H9 (cell line): Measurements from ENCODE around the gene MYL3. TPM values are rescaled to one million over a fixed set of nuclear protein-coding genes. Genes with fewer than 3 reads are reported as not detected.

Source experiments
- DNase-seq: peaks from one replicate; pipeline ENCODE4 v3.0.0-alpha.2; 2017
- H2AFZ ChIP-seq: one replicate; pipeline ENCODE4 v1.6.1; 2013; ENCODE audit warnings: mild to moderate bottlenecking, low read length, control low read depth, moderate library complexity
- H2AK5ac ChIP-seq: 2 replicates; pipeline ENCODE4 v1.6.1; 2013; ENCODE audit warnings: low read length, control low read depth, mixed read lengths; ENCODE audit not compliant: insufficient read length
- H2BK120ac ChIP-seq: one replicate; pipeline ENCODE4 v1.6.1; 2013; ENCODE audit warnings: low read depth, mild to moderate bottlenecking, low read length, control low read depth, inconsistent platforms; ENCODE audit not compliant: poor library complexity, severe bottlenecking
- H2BK12ac ChIP-seq: 2 replicates; pipeline ENCODE4 v1.6.1; 2013; ENCODE audit warnings: low read length, control low read depth, mixed read lengths, low read depth; ENCODE audit not compliant: insufficient read length
- H2BK15ac ChIP-seq: 2 replicates; pipeline ENCODE4 v1.6.1; 2013; ENCODE audit warnings: low read depth, low read length, control low read depth
- H2BK20ac ChIP-seq: one replicate; pipeline ENCODE4 v1.6.1; 2013; ENCODE audit warnings: low read depth, mild to moderate bottlenecking, low read length, control low read depth, inconsistent platforms; ENCODE audit not compliant: poor library complexity, severe bottlenecking
- H2BK5ac ChIP-seq: 2 replicates; pipeline ENCODE4 v1.6.1; 2013; ENCODE audit warnings: low read length, control low read depth, mixed read lengths; ENCODE audit not compliant: insufficient read length
- H3K14ac ChIP-seq: 2 replicates; pipeline ENCODE4 v1.6.1; 2013; ENCODE audit warnings: low read length, control low read depth; ENCODE audit not compliant: insufficient read depth
- H3K18ac ChIP-seq: 2 replicates; pipeline ENCODE4 v1.6.1; 2013; ENCODE audit warnings: low read depth, mild to moderate bottlenecking, mixed read lengths, low read length, control low read depth; ENCODE audit not compliant: insufficient read length
- H3K23ac ChIP-seq: 2 replicates; pipeline ENCODE4 v1.6.1; 2013; ENCODE audit warnings: low read length, control low read depth, mixed read lengths, low read depth; ENCODE audit not compliant: insufficient read length
- H3K23me2 ChIP-seq: 2 replicates; pipeline ENCODE4 v1.6.1; 2013; ENCODE audit warnings: low read depth, mild to moderate bottlenecking, mixed read lengths, low read length, control low read depth; ENCODE audit not compliant: insufficient read length, poor library complexity, severe bottlenecking
- H3K27ac ChIP-seq: 2 replicates; pipeline ENCODE4 v1.5.1; 2013; ENCODE audit warnings: low read length, control low read depth, mixed read lengths, low read depth; ENCODE audit not compliant: insufficient read length
- H3K27me3 ChIP-seq: 2 replicates; pipeline ENCODE4 v1.6.1; 2013; ENCODE audit warnings: low read length, control low read depth, inconsistent platforms; ENCODE audit not compliant: insufficient read depth
- H3K4ac ChIP-seq: 2 replicates; pipeline ENCODE4 v1.6.1; 2013; ENCODE audit warnings: low read depth, mild to moderate bottlenecking, control low read depth, inconsistent platforms, low read length, moderate library complexity
- H3K4me1 ChIP-seq: 2 replicates; pipeline ENCODE4 v1.6.1; 2013; ENCODE audit warnings: low read length, control low read depth, inconsistent platforms; ENCODE audit not compliant: insufficient read depth
- H3K4me2 ChIP-seq: 2 replicates; pipeline ENCODE4 v1.6.1; 2013; ENCODE audit warnings: low read length, control low read depth, mixed read lengths; ENCODE audit not compliant: insufficient read length, insufficient read depth
- H3K56ac ChIP-seq: 2 replicates; pipeline ENCODE4 v1.6.1; 2013; ENCODE audit warnings: low read depth, mild to moderate bottlenecking, mixed read lengths, low read length, control low read depth; ENCODE audit not compliant: insufficient read length
- H3K79me1 ChIP-seq: 2 replicates; pipeline ENCODE4 v1.6.1; 2013; ENCODE audit warnings: low read depth, mild to moderate bottlenecking, moderate library complexity, low read length, control low read depth, inconsistent platforms; ENCODE audit not compliant: insufficient read depth, poor library complexity, severe bottlenecking
- H3K79me2 ChIP-seq: 2 replicates; pipeline ENCODE4 v1.6.1; 2013; ENCODE audit warnings: low read length, control low read depth, inconsistent platforms; ENCODE audit not compliant: insufficient read depth
- H3K9ac ChIP-seq: 2 replicates; pipeline ENCODE4 v1.6.1; 2013; ENCODE audit warnings: low read length, control low read depth, mixed read lengths; ENCODE audit not compliant: insufficient read length; ENCODE audit errors: extremely low read depth
- H3K9me3 ChIP-seq: one replicate; pipeline ENCODE4 v1.6.1; 2013; ENCODE audit warnings: low read depth, low read length, inconsistent platforms; ENCODE audit not compliant: control insufficient read depth
- H3T11ph ChIP-seq: one replicate; pipeline ENCODE4 v1.6.1; 2013; ENCODE audit warnings: mild to moderate bottlenecking, low read length, control low read depth, inconsistent platforms
- H4K20me1 ChIP-seq: one replicate; pipeline ENCODE4 v1.6.1; 2013; ENCODE audit not compliant: control insufficient read depth, insufficient read length, insufficient read depth
- H4K5ac ChIP-seq: 2 replicates; pipeline ENCODE4 v1.6.1; 2013; ENCODE audit warnings: low read depth, mild to moderate bottlenecking, mixed read lengths, low read length, control low read depth; ENCODE audit not compliant: insufficient read length
- H4K8ac ChIP-seq: replicated peaks from 2 replicates; pipeline ENCODE4 v1.6.1; 2013; ENCODE audit warnings: low read length, control low read depth, mixed read lengths, low read depth; ENCODE audit not compliant: insufficient read length
- H4K91ac ChIP-seq: 2 replicates; pipeline ENCODE4 v1.6.1; 2013; ENCODE audit warnings: low read depth, mild to moderate bottlenecking, moderate library complexity, mixed read lengths, low read length, control low read depth; ENCODE audit not compliant: insufficient read length
- H3K27ac Mint-ChIP-seq, 3 experiments: 2 replicates in 2 of 3; 3 replicates in 1 of 3; pipeline ENCODE4 v1.8.0; 2020 to 2021; ENCODE audit warnings: mixed read lengths in 3 of 3, mild to moderate bottlenecking in 1 of 3, moderate library complexity in 1 of 3
- H3K27me3 Mint-ChIP-seq: 2 replicates; pipeline ENCODE4 v1.8.0; 2021; ENCODE audit warnings: low read depth, mild to moderate bottlenecking, moderate library complexity, mixed read lengths
- H3K36me3 Mint-ChIP-seq, 3 experiments: 2 replicates in 2 of 3; 3 replicates in 1 of 3; pipeline ENCODE4 v1.8.0; 2020 to 2021; ENCODE audit warnings: low read depth in 3 of 3, mixed read lengths in 3 of 3; ENCODE audit not compliant: insufficient read depth in 1 of 3
- H3K4me1 Mint-ChIP-seq, 2 experiments: 2 replicates each; pipeline ENCODE4 v1.8.0; 2020; ENCODE audit warnings: mixed read lengths in 2 of 2
- H3K4me3 Mint-ChIP-seq, 2 experiments: 2 replicates in 1 of 2; 3 replicates in 1 of 2; pipeline ENCODE4 v1.8.0; 2020 to 2021; ENCODE audit warnings: mild to moderate bottlenecking in 2 of 2, mixed read lengths in 2 of 2, moderate library complexity in 1 of 2
- H3K9me3 Mint-ChIP-seq, 2 experiments: 2 replicates in 1 of 2; 3 replicates in 1 of 2; pipeline ENCODE4 v1.8.0; 2020; ENCODE audit warnings: mild to moderate bottlenecking in 2 of 2, mixed read lengths in 2 of 2, moderate library complexity in 1 of 2
- WGBS: extraction: QIAGEN DNeasy Blood & Tissue Kit; methylation state at CpG from one replicate; pipeline ENCODE4 v1.1.7; 2013; ENCODE audit warnings: missing lambda C conversion rate, low lambda C conversion rate, mixed read lengths; ENCODE audit not compliant: insufficient read length; ENCODE audit errors: extremely low coverage; 5-methylcytosine and 5-hydroxymethylcytosine counted together
- total RNA-seq: library from RNA; stranded (reverse); gene quantifications from 2 replicates; pipeline ENCODE4 v1.2.1, GENCODE V29; 2021
- TF ChIP-seq, protein P1 (sequence below): fragments of 200-600 bp; sonication (generic); conservative IDR thresholded peaks from 3 replicates; pipeline ENCODE4 v1.8.0; 2021; ENCODE audit warnings: antibody characterized with exemption, mild to moderate bottlenecking

Gene MYL3
- total RNA-seq, 1 experiment from 2014 or later = 0.24 TPM

DNA sequence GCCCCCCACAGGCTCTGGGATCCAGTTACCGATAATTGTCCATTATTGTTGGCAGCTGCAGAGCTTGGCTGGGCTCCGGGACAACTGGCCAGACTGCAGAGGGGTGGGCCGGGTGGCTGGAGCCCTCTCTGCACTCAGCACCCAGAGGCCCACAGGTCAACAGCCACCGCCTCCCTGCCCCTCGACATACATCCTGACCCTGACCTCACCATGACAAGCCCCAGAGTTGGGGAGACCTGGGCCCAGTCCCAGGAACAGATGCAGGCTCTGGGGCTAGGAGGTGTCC lies 36.7 kb upstream of the MYL3 start:
- H3K79me1 ChIP-seq = no peaks in the 10 kb centered on the region
- H3K23ac ChIP-seq = no peak overlapping the region
- H3K4ac ChIP-seq = no peak overlapping the region
- no peak overlapping the region for H3K27ac Mint-ChIP-seq
- H3K56ac ChIP-seq = no peak overlapping the region
- no peak for DNase-seq
- H4K20me1 ChIP-seq = no peaks in the 10 kb centered on the region
- no peaks in the 10 kb centered on the region; the same call in 1 of the 2 replicates for H3K27me3 ChIP-seq
- no peaks in the 10 kb centered on the region for H3K23me2 ChIP-seq
- peaks cover 17% of the 10 kb centered on the region for H3K27me3 Mint-ChIP-seq
- H3K4me3 Mint-ChIP-seq = no peak overlapping the region
- TF ChIP-seq, protein P1, sequence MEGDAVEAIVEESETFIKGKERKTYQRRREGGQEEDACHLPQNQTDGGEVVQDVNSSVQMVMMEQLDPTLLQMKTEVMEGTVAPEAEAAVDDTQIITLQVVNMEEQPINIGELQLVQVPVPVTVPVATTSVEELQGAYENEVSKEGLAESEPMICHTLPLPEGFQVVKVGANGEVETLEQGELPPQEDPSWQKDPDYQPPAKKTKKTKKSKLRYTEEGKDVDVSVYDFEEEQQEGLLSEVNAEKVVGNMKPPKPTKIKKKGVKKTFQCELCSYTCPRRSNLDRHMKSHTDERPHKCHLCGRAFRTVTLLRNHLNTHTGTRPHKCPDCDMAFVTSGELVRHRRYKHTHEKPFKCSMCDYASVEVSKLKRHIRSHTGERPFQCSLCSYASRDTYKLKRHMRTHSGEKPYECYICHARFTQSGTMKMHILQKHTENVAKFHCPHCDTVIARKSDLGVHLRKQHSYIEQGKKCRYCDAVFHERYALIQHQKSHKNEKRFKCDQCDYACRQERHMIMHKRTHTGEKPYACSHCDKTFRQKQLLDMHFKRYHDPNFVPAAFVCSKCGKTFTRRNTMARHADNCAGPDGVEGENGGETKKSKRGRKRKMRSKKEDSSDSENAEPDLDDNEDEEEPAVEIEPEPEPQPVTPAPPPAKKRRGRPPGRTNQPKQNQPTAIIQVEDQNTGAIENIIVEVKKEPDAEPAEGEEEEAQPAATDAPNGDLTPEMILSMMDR = no peak
- no peak overlapping the region for H3K4me2 ChIP-seq
- no peaks in the 10 kb centered on the region for H3K36me3 Mint-ChIP-seq
- H4K5ac ChIP-seq = no peak overlapping the region
- H4K91ac ChIP-seq = no peak overlapping the region
- H3T11ph ChIP-seq = no peak overlapping the region
- H2AFZ ChIP-seq = no peak overlapping the region
- H3K9me3 ChIP-seq = no peaks in the 10 kb centered on the region
- H3K79me2 ChIP-seq = no peaks in the 10 kb centered on the region
- no peak overlapping the region for H3K9ac ChIP-seq
- H3K18ac ChIP-seq = no peak overlapping the region
- no CpG with 5 or more reads among the region's 5 CpGs for WGBS
- H2BK20ac ChIP-seq = no peak overlapping the region
- H3K4me1 Mint-ChIP-seq = no peaks in the 10 kb centered on the region
- no peak overlapping the region for H3K27ac ChIP-seq
- no peaks in the 10 kb centered on the region for H3K4me1 ChIP-seq
- no peak overlapping the region for H3K14ac ChIP-seq
- no peak overlapping the region for H2BK12ac ChIP-seq
- H2AK5ac ChIP-seq = no peak overlapping the region
- H4K8ac ChIP-seq = no peak overlapping the region
- no peak overlapping the region for H2BK15ac ChIP-seq
- no peak overlapping the region for H2BK5ac ChIP-seq
- no peaks in the 10 kb centered on the region; a peak in 1 of 5 replicates for H3K9me3 Mint-ChIP-seq
- no peak overlapping the region for H2BK120ac ChIP-seq
